ENCODE results near the gene PPARG.
"Not testable (repeated sequence)": the region's sequence is repeated elsewhere in the genome, so short reads cannot be mapped to it uniquely, and the experiment has no call there.

The PPARG gene

DNA sequence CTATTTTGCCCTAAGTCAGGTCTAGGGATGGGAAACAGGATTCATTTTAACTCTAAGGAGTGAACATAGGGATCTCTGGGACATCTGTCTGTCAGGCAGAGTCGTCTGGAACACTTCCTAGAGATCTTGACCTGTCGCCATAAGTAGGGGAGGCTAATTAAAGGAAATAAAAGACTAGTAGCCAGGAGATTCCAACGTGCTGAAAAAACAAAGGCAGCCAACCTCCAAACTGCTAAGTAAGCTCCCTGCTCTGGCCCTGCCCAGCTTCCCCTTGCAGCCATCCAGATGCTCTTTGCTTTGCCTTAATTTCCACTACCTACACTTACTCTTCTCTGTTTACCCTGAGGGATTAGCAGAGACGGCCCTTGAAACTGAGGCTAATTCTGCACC lies 177.0 kb downstream of the PPARG start:
- no peak for DNase-seq

DNA sequence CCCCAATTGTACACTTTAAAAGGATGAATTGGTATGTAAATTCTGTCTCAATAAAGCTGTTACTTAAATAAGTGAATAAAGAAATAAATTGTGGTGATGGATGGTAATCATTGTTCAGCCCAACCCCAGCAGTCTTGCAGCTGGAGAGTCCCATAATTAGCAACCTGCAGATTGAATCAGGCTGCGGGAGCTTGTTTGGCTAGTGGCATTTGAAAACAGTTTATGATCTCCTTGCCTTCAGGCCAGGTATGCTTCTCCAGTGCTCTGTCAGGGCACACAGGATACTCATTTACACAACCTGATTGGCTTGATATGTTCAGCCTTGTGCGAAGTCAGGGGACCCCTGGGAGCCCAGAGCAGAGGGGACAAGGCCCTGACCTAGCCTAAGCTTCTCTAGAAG lies 178.9 kb downstream of the PPARG start:
- peak; percentile 20 to 61 for DNase-seq

GRCh38 chr3:12468276-12468675 lies 179.4 kb downstream of the PPARG start:
- DNase-seq, result no peak

- DNase-seq, result no peak
Observed at GRCh38 chr3:12468757-12469156, 179.9 kb downstream of the PPARG start.

- DNase-seq, result not testable (repeated sequence)
Observed at GRCh38 chr3:12469222-12469621, 180.4 kb downstream of the PPARG start.

- DNase-seq, result no peak
Observed at GRCh38 chr3:12470111-12470510, 181.2 kb downstream of the PPARG start.

DNA sequence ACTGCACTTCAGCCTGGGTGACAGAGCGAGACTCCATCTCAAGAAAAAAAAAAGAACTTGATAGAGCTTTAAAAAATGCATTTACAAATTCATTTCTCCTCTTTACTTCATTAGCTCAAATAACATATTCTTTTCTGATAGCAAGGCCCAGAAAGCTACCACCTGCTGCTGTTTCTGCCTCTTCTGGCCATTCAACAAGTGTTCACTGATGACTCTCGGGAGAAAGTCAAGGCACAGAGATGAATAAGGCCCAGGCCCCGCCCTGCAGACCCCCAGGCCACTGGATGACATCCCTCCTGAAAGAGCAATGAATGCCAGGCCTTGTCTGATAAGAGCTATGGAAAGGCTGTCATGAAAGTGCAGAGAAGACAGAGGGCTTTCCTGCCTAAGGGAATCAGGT lies 181.8 kb downstream of the PPARG start:
- no peak for DNase-seq

DNA sequence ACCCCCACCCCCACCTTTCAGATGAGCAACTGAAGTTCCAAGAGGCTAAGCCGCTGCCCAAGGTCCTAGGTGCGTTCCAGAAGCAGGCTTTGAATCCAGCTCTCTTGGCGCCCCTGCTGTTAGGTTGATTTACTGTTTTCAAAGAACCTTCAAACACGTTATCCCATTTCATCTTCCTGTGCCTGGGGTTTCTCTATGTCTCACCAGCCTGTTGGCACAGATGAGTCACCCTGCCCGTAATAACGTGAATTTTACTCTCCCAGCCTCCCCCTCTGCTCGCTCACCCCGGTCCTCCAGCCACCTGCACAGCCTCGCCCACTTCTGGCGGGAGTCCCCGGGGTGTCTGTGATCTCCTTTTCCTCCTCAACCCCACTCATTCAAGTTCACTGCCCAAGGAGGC lies 182.4 kb downstream of the PPARG start:
- DNase-seq, result no peak

DNA sequence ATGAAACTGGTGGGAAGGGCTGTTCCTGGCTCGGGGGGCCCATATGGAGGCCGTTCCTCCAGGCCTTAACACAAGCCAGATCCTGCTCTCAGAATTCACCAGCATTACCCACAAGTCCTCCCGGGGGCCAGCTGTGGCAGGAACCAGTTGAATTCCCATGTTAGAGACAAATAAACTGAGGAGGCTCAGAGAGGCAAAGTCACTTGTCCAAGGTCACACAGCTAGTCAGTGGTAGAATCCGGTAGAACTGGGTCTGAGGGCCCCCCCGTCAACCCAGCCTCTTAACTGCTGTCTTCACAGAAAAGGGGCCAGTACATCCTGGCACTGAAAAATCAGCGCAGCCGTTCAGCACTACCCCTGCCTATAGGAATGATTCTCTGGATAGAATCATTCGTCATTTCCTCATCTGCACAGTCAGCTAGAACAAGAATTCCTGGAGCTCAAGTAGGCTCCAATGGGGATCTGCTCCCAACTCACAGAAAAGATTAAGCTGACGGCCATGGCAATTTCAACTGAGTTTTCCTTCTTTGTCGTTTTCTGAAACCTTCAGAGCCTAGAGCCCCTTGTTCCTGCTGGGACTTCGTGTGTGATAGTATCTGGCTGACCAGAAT lies 183.2 kb downstream of the PPARG start:
- no peak for DNase-seq

DNA sequence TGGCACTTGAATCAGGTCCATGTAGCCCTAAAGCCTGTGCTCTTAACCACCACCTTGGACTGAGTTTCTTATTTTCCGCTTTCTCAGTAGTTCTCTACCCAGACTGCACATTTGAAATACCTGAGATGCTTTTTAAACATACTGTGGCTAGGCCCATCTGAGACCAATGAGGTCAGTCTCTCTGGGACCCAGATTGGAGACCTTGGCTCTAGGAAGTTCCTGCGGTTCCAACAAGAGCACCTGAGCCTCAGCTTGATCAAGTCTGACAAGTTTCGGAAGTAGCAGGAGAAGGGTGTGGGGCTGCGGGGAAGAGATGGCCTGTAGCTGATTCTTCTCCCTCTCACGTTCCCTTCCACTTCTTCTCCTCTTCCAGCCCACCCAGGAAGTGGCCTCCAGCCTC lies 183.9 kb downstream of the PPARG start:
- no peak for DNase-seq

GRCh38 chr3:12473511-12473910 lies 184.6 kb downstream of the PPARG start:
- no peak for DNase-seq

DNA sequence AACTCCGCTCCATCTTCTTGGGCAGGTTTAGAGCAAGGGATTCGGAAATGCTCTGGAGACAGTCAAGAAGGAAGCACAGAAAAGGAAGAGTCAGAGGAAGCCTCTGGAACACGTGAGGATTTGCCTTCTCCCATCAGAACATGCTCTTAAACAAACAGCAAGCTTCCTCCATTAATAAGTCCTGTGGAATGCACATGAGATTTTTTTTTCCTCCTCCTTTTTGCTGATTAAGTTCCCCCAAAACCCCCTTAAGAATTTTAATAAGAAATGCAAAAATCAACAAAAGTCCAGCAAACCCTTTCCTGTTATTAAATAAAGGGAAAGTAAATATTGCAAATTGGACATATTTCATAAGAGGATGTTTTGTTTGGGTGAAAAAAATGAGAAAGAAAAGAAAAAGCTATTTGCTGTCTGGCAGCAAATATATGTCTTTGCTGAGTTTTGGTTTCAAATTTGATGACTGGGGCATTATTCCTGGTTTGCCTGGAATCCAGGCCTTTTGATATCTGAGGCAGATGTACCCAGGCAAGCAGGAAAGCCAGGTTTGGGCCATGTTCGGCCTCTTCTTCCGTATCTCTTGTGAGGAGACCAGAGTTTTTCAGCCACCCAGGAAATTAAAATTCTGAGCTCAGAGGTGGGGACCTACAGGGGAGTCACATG lies 187.5 kb downstream of the PPARG start:
- no peak for DNase-seq

GRCh38 chr3:12477256-12477655 lies 188.4 kb downstream of the PPARG start:
- no peak for DNase-seq

- DNase-seq, result no peak
Observed at GRCh38 chr3:12478326-12478725, 189.5 kb downstream of the PPARG start.

DNA sequence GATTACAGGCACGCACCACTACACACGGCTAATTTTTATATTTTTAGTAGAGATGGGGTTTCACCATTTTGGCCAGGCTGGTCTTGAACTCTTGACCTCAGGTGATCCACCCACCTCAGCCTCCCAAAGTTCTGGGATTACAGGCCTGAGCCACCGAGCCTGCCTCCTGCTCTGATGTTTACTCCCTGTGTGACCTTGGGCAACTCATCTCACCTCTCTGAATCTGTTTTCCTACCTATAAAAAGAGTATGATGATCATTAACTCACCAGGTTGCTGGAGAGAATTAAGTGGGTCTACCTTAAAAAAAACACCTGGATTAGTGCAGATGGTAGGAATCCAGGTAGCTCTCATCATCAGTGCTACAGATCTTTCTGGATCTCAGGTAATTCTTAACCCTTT lies 190.3 kb downstream of the PPARG start:
- DNase-seq, result not testable (repeated sequence)

DNA sequence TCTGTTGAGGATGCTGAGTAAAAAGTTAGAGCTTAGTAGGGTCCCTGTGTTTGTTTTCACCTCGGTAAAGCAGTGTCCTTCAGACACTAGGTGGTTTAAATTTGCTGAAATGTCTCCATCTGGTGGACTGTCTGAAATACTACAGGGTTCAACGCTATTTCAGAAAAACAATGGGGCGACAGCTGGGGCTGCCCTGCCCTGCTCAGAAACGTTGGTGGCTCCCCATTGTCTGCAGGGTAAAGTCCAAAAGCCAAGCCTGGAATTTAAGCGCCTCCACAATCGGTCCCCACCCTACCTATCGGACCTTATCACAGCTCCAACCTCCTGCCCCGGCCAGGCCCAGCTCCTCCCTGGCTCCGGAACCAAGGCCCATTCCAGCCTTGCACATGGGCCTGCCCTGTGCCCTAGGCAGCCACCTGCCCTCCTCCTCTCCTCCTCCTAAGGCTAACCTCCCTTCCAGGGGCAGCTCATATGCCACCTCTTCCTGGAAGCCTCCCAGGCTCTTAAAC lies 191.1 kb downstream of the PPARG start:
- DNase-seq, result peak in 1 of 2 experiments; percentile 34

DNA sequence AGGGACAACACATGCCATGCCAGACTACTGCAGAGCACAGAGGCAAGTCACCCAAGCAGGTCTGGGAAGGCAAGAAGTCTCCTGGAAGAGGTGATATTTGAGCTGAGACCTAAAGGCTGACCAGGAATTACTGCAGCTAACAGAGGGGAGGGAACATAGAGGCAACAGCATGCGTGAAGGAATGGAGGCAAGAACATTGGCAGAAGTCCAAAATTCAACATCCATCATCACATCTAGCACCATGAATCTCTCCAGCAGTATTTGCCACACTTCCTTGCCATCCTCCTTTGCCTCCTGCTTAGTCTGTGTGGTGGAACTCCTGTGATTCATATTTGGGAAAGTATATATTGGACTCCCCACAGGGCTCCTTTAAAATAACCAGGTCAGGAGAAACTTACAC lies 194.5 kb downstream of the PPARG start:
- no peak for DNase-seq

- DNase-seq, result peak; percentile 52 to 72
Observed at GRCh38 chr3:12483872-12484197, 195.0 kb downstream of the PPARG start.

Measured in NCI-H2081 (cell line).